Measurements from ENCODE around the gene PELI3.

Gene PELI3

DNA sequence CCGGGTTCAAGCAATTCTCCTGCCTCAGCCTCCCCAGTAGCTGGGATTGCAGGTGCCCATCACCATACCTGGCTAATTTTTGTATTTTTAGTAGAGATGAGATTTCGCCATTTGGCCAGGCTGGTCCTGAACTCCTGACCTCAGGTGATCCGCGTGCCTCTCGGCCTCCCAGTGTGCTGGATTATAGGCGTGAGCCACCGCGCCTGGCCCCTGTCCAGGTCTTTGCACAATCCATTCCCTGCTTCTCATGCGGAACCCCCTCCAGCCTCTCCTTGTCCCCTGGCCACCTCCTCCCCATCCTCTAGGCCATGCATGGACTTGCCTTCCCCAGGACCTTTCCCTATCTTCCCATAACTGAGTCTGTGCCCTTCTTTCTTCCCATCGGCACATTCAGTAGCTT lies 22.3 kb downstream of the PELI3 start:
- no peak overlapping the region for H3K4me3 ChIP-seq (ENCODE audit: low read depth in 1 of 2, low read length in 2 of 2)
- no peaks in the 10 kb centered on the region for H3K27me3 ChIP-seq (ENCODE audit: insufficient read depth, low read length, poor library complexity)
- peaks cover 13% of the 10 kb centered on the region; the same call in 1 of the 2 replicates for H4K20me1 ChIP-seq (ENCODE audit: insufficient read depth, low read length)
- no peak overlapping the region for H3K27ac ChIP-seq (ENCODE audit: low read length)
- no peak overlapping the region for H2AFZ ChIP-seq (ENCODE audit: low read depth, low read length)
- no peak for ATAC-seq (ENCODE audit: insufficient read depth, low read depth)
- H3K79me2 ChIP-seq (ENCODE audit: insufficient read depth, low read length): no peaks in the 10 kb centered on the region
- H3K9ac ChIP-seq (ENCODE audit: low read depth, low read length): no peak overlapping the region
- H3K36me3 ChIP-seq (ENCODE audit: insufficient read depth, low read length): peaks cover 71% of the 10 kb centered on the region
- TF ChIP-seq, protein P1, sequence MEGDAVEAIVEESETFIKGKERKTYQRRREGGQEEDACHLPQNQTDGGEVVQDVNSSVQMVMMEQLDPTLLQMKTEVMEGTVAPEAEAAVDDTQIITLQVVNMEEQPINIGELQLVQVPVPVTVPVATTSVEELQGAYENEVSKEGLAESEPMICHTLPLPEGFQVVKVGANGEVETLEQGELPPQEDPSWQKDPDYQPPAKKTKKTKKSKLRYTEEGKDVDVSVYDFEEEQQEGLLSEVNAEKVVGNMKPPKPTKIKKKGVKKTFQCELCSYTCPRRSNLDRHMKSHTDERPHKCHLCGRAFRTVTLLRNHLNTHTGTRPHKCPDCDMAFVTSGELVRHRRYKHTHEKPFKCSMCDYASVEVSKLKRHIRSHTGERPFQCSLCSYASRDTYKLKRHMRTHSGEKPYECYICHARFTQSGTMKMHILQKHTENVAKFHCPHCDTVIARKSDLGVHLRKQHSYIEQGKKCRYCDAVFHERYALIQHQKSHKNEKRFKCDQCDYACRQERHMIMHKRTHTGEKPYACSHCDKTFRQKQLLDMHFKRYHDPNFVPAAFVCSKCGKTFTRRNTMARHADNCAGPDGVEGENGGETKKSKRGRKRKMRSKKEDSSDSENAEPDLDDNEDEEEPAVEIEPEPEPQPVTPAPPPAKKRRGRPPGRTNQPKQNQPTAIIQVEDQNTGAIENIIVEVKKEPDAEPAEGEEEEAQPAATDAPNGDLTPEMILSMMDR (IDR thresholded peaks at IDR 0.05; ENCODE audit: borderline replicate concordance, extremely low read depth, low read length, poor library complexity, severe bottlenecking): no peak
- TF ChIP-seq EZH2 (IDR thresholded peaks at IDR 0.05; ENCODE audit: borderline replicate concordance, low read depth, low read length, severe bottlenecking): no peak
- H3K4me1 ChIP-seq (ENCODE audit: insufficient read depth, low read length): no peaks in the 10 kb centered on the region
- no peak overlapping the region for H3K4me2 ChIP-seq (ENCODE audit: insufficient read depth, low read length)
- no peaks in the 10 kb centered on the region for H3K9me3 ChIP-seq (ENCODE audit: insufficient read depth, low read length, severe bottlenecking)
- no peak for DNase-seq

DNA sequence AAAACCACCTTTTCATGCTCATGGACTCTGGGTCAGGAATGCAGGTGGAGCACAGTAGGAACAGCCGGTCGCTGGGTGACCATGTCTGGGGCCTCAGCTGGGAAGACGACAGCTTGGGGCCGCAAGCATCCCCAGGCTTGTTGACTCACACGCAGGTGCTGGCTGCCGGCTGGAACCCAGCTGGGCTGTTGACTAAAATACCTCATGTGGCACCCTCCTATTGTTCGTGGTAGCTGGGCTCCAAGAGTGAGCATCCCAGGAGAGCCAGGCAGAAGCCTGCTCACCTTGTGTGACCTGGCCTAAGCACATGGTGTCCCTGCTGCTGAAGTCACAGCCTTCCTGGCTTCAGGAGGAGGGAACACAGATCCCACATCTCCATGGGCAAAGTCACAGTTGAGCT lies 22.9 kb downstream of the PELI3 start:
- TF ChIP-seq EZH2 (IDR thresholded peaks at IDR 0.05; ENCODE audit: borderline replicate concordance, low read depth, low read length, severe bottlenecking): no peak
- TF ChIP-seq, protein P1 (IDR thresholded peaks at IDR 0.05; ENCODE audit: borderline replicate concordance, extremely low read depth, low read length, poor library complexity, severe bottlenecking): no peak
- no peak for ATAC-seq (ENCODE audit: insufficient read depth, low read depth)

DNA sequence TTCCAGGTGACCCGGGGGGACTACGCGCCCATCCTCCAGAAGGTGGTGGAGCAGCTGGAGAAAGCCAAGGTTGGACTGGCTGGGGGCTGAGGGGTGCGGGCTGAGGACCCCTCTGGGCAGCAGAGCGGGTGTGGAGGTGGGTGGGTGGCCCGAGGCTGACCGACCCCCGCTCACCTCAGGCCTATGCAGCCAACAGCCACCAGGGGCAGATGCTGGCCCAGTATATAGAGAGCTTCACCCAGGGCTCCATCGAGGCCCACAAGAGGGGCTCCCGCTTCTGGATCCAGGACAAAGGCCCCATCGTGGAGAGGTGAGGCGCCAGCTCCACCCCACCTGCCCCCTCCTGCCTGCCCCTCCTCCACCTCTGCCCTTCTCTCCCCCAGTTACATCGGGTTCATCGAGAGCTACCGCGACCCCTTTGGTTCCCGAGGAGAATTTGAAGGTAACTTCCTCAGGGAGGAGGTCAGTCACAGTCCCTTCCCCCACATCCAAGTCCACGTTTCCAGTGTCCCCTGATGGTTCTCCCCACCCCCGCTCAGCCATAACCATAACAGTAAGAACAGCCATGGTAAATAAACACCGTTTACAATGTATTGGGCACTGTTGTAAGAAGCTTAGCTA lies 24.7 kb downstream of the PELI3 start:
- Histone ChIP-seq H3K9me3 (ENCODE audit: insufficient read depth, low read length, severe bottlenecking) (no peaks in the 10 kb centered on the region), H3K4me3 (ENCODE audit: low read depth in 1 of 2, low read length in 2 of 2) (no peak overlapping the region), H3K4me1 (ENCODE audit: insufficient read depth, low read length) (no peaks in the 10 kb centered on the region), H3K27me3 (ENCODE audit: insufficient read depth, low read length, poor library complexity) (no peaks in the 10 kb centered on the region), H2AFZ (ENCODE audit: low read depth, low read length) (no peak overlapping the region), H3K36me3 (ENCODE audit: insufficient read depth, low read length) (peaks cover 80% of the 10 kb centered on the region), H4K20me1 (ENCODE audit: insufficient read depth, low read length) (peaks cover 9% of the 10 kb centered on the region), H3K27ac (ENCODE audit: low read length) (no peak overlapping the region), H3K4me2 (ENCODE audit: insufficient read depth, low read length) (no peak overlapping the region), H3K9ac (ENCODE audit: low read depth, low read length) (no peak overlapping the region), H3K79me2 (ENCODE audit: insufficient read depth, low read length) (no peaks in the 10 kb centered on the region)
- no peak for DNase-seq
- ATAC-seq (ENCODE audit: insufficient read depth, low read depth): peak; percentile 32; the same call in 1 of the 3 replicates
- TF ChIP-seq, protein P1 (IDR thresholded peaks at IDR 0.05; ENCODE audit: borderline replicate concordance, extremely low read depth, low read length, poor library complexity, severe bottlenecking): peak; percentile 43
- TF ChIP-seq EZH2 (IDR thresholded peaks at IDR 0.05; ENCODE audit: borderline replicate concordance, low read depth, low read length, severe bottlenecking): no peak

More for the DNA sequence above, 22.9 kb downstream of the PELI3 start:
- H4K20me1 ChIP-seq (ENCODE audit: insufficient read depth, low read length): peaks cover 13% of the 10 kb centered on the region
- H3K79me2 ChIP-seq (ENCODE audit: insufficient read depth, low read length): no peaks in the 10 kb centered on the region
- H3K27me3 ChIP-seq (ENCODE audit: insufficient read depth, low read length, poor library complexity): no peaks in the 10 kb centered on the region
- no peak for DNase-seq
- no peaks in the 10 kb centered on the region for H3K4me1 ChIP-seq (ENCODE audit: insufficient read depth, low read length)
- H3K27ac ChIP-seq (ENCODE audit: low read length): no peak overlapping the region
- H3K9ac ChIP-seq (ENCODE audit: low read depth, low read length): no peak overlapping the region
- no peak overlapping the region for H3K4me3 ChIP-seq (ENCODE audit: low read depth in 1 of 2, low read length in 2 of 2)
- no peak overlapping the region for H3K4me2 ChIP-seq (ENCODE audit: insufficient read depth, low read length)
- no peaks in the 10 kb centered on the region for H3K9me3 ChIP-seq (ENCODE audit: insufficient read depth, low read length, severe bottlenecking)
- peaks cover 77% of the 10 kb centered on the region for H3K36me3 ChIP-seq (ENCODE audit: insufficient read depth, low read length)
- no peak overlapping the region for H2AFZ ChIP-seq (ENCODE audit: low read depth, low read length)

All from DND-41 (cell line).